HG03108 (cell line): ENCODE results near the gene POLD1.

Source experiments
- ATAC-seq: cut with Tn5 transposase; IDR thresholded peaks from one replicate; pipeline ENCODE4 v1.9.1; 2021; ENCODE audit warnings: moderate library complexity; ENCODE audit not compliant: unreplicated experiment

POLD1 gene

GRCh38 chr19:50365434-50366306 is 18.5 kb upstream of the POLD1 start, which contains the start of gene NAPSA:
TSS of gene NAPSA (minus strand) at chr19:50365639. CDS start at chr19:50365621, 18 bp downstream.
- ATAC-seq, result no peak

- peak; percentile 46 for ATAC-seq
Observed at GRCh38 chr19:50368649-50369570, 15.2 kb upstream of the POLD1 start.

GRCh38 chr19:50371914-50372475 is 12.2 kb upstream of the POLD1 start:
- ATAC-seq, result no peak

- peak; percentile 86 for ATAC-seq
Observed at GRCh38 chr19:50376166-50377050, 7.7 kb upstream of the POLD1 start, which contains the start of gene NR1H2. TSS of gene NR1H2 (plus strand) at chr19:50376457. CDS start at chr19:50377606, 1,149 bp downstream.

GRCh38 chr19:50377051-50377461 is 7.1 kb upstream of the POLD1 start:
- ATAC-seq, result no peak

- no peak for ATAC-seq
Observed at GRCh38 chr19:50377517-50377916, 6.6 kb upstream of the POLD1 start.

GRCh38 chr19:50378169-50378862 is 5.8 kb upstream of the POLD1 start:
- ATAC-seq, result no peak

GRCh38 chr19:50378863-50379236 is 5.3 kb upstream of the POLD1 start:
- no peak for ATAC-seq

- ATAC-seq, result no peak
Observed at GRCh38 chr19:50379602-50380001, 4.5 kb upstream of the POLD1 start.

GRCh38 chr19:50380137-50380536 is 4.0 kb upstream of the POLD1 start:
- ATAC-seq, result no peak

- ATAC-seq, result no peak
Observed at GRCh38 chr19:50380751-50381151, 3.4 kb upstream of the POLD1 start.

GRCh38 chr19:50381881-50382729 is 2.0 kb upstream of the POLD1 start:
- ATAC-seq, result no peak

GRCh38 chr19:50383001-50383851 is 921 bp upstream of the POLD1 start:
- no peak for ATAC-seq

GRCh38 chr19:50384685-50385535 is 763 bp downstream of the POLD1 start:
- no peak for ATAC-seq

- no peak for ATAC-seq
Observed at GRCh38 chr19:50387176-50387867, 3.2 kb downstream of the POLD1 start.

- ATAC-seq, result no peak
Observed at GRCh38 chr19:50387868-50388245, 3.7 kb downstream of the POLD1 start.
